Stimulated activated CD8-positive, alpha-beta memory T cell treated with anti-CD3 and anti-CD28 coated beads, Interleukin-2, amount 100 ng/mL, for 48 hours (primary cell): ENCODE measurements around the gene CPNE2.
"Not testable (repeated sequence)": the region's sequence is repeated elsewhere in the genome, so short reads cannot be mapped to it uniquely, and the experiment has no call there.

Experiments used
- DNase-seq, 2 donors: peaks; one replicate each; pipeline ENCODE4 v3.0.0-alpha.2; 2020; ENCODE audit warnings: low read depth in 2 of 2

The CPNE2 gene

DNA sequence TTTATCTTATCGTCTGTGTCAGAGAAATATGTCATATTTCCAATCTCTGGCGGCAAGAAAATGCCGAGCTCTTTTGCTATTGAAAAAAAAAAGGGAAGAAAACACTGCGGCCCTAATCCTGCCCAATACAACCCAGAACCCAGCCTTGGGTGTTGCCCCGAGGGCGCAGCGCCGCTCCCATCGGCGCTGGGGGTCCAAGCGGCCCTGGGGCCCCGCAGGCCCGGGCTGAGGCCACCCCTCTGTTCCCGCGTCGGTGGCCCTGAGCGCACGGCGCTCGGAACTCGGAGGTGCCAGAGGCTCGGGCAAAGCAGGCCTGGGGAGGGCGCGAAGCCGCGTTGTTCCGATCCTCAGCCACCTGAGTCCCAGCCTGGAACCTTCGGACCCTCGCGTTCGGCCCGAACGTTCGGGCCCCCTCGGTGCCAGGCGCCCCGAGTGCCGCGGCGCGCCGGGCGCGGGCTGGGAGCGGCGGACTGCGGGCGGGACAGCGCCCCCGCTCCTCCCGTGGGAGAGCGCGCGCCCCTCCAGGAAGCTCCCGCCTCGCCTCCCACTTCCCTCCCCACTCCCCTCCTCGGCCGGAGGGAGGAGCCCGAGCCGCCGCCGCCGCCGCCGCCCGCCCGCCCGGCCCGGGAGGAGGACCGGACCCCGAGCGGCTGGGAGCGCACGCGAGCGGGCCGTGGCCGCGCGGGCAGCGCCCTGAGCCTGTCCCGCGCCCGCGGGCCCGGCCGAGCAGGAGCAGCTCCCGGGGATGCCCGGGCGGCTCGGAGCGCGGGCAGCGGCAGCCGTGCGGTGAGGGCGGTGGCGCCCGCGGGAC is at the start of gene CPNE2:
Gene CPNE2, plus strand, starts transcription at position 609 of the 811 bp plus-strand sequence. CDS start 18,160 bp downstream, outside the sequence.
- DNase-seq = peak in 1 of 2 donors; percentile 24

GRCh38 chr16:57043248-57043647 is 49.1 kb upstream of the CPNE2 start:
- no peak for DNase-seq

- DNase-seq = no peak
Measured at GRCh38 chr16:57044931-57045693, 47.3 kb upstream of the CPNE2 start.

DNA sequence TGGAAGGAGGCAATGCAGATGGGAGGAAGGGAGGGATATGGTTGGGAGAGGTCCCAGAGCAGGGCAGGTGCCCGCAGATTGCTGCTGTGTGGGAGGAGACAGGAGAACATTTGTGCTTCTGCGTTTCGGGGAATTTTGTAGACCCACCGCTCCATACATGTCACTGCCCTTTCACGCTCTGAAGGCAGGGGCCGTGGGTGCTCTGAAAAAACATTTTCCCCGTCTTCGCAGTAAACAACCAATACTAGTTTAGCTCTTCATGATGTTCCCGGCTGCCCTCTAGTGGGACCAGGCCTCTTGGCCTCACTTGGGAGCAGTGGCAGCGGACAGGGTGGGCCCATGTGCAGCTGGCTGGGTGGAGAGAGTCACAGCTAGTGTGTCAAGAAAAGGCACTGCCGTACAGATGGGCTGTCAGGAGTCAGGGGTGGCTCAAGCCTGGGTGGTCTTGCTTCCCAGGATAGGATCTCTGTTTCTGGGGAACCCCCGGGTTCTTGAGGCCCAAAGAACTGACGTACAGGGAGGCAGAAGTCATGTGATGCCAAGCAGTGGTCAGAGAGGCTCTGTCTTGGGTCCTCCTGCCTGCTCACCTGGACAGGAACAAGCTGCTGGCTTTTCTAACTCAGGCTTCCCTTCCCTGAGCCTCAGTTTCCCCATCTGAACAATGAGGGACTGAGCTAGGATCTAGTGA is 46.5 kb upstream of the CPNE2 start:
- no peak for DNase-seq

DNA sequence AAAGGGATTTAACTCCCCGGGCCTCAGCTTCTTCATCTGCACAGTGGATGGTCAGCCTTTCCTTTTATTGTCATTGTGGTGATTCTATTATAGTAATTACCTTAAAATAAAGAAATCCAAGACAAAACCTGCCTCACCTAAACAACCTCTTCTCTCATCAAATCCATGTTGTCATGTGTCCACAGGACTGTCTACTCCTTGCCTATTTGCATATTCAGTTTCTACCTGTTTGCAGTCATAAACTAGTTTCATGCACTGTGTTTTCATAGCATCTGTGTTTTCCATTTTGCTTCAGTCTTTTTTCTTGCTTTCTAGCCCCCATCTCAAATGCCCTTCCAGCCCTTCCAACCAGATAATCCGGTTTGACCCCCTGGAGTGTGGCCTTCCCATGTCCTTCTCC is 44.3 kb upstream of the CPNE2 start:
- no peak for DNase-seq

- no peak for DNase-seq
Measured at GRCh38 chr16:57049678-57050077, 42.7 kb upstream of the CPNE2 start.

GRCh38 chr16:57051696-57052228 is 40.6 kb upstream of the CPNE2 start:
- DNase-seq = no peak

DNA sequence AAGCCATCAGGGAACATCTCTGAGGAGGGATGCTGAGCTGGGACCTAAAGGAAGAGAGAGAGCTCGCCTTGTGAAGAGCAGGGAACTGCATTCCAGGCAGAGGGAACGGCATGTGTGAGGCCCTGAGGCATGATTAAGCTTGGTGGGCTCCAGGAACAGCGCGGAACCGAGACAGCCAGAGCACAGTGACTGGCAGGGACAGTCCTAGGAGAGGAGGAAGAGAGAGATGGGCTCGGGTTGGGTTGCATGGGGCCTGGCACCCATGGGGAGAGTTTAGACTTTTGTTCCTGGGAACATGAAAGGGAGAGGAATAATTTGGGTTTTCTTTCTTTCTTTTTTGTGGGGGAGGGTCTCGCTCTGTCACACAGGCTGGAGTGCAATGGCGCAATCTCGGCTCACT is 39.2 kb upstream of the CPNE2 start:
- no peak for DNase-seq

- DNase-seq = no peak
Measured at GRCh38 chr16:57054338-57054737, 38.0 kb upstream of the CPNE2 start.

DNA sequence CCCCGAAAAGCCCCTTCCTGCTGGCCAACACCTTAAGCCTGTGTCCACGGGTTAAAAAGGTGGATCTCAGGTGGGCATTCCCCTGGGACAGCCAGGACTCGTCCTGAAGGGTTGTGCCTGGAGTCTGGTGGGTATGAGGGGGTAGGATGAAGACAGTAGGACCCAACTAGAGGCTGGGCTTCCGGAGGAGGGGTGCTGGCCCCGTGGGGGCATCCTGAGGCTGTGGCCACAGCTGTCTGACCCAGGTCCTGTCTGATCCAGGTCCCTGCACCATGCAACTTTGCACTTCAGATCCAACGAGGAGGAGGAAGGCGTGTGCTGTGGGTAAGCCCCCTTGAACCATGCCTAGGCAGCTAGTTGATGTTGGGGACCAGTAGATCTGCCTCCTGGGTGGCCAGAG is 37.6 kb upstream of the CPNE2 start:
- no peak for DNase-seq

DNA sequence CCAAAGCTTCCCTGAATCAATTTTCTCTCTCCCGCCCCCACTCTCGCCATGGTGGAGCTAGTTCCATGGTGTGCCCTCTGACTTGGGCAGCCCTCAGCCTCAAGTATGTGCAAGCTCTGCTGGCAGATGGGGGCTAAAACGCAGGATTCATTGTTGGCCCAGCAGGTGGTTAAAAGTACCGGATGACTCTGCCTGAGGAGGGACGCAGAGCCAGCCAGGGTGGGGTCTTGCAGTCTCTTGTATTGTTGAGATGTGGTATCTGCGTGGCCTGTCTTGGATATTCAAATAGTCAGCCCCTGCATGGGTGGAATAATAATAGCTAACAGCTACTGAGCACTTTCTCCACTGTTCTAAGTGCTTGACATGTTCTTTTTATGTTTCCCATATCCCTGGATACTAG is 36.7 kb upstream of the CPNE2 start:
- DNase-seq = no peak

- DNase-seq = no peak
Measured at GRCh38 chr16:57058291-57058861, 34.0 kb upstream of the CPNE2 start.

GRCh38 chr16:57060323-57061083 is 31.9 kb upstream of the CPNE2 start:
- no peak for DNase-seq

GRCh38 chr16:57061084-57061905 is 31.1 kb upstream of the CPNE2 start:
- no peak for DNase-seq

DNA sequence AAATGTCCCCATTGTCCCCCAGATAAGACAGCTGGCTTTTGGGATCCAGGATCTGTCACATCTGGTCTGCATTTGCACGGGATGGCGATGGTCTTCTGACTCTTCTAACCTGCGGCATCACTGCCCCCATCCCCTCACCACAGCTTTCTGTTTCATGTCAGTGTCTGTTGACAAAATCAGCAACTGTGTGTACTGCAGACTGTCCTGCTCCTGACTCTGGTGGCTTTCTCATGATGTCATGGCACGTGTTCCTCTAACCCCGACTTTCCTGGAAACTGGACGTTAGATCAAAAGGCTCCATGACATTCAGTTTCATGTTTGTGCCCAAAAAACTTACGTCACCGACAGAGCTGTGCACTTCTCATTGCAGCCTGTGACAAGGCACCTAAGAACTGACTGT is 30.1 kb upstream of the CPNE2 start:
- no peak for DNase-seq

DNA sequence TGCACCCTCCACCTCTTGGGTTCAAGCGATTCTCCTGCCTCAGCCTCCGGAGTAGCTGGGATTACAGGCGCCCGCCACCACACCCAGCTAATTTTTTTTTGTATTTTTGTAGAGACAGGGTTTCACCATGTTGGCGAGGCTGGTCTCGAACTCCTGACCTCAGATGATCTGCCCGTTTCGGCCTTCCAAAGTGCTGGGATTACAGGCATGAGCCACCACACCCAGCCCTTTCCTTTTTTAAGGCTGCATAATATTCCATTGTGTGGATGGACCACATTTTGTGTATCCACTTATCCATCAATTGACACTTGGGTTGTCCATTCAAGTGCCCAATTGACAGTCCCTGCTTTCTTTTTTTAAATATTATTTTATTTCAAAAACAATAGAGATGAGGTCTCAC is 29.2 kb upstream of the CPNE2 start:
- not testable (repeated sequence) for DNase-seq

DNA sequence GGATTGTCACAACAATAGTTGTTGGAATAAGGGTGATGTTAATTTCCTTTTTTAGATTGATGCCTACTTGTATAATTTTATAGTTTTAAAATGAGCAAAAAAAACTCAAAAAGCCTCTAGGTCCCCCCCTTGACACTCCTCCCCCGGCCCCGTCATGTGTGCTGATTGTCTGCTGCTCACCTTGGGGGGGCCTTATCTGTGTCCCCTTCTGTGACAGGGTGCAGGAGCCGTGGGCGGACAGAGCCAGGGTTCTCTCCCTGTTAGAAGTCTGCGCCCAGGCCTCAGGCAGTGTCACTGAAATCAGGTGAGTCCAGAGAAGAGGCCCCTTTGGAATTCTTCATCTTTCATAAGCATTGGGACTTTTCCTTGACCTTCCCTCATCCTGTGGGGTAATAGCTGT is 27.4 kb upstream of the CPNE2 start:
- DNase-seq = no peak

GRCh38 chr16:57066625-57067024 is 25.8 kb upstream of the CPNE2 start:
- no peak for DNase-seq

- DNase-seq = no peak
Measured at GRCh38 chr16:57067347-57067746, 25.0 kb upstream of the CPNE2 start.

- DNase-seq = no peak
Measured at GRCh38 chr16:57069053-57069452, 23.3 kb upstream of the CPNE2 start.
